ENCODE measurements around the gene FASTKD3. TPM values are rescaled to one million over a fixed set of nuclear protein-coding genes. Genes with fewer than 3 reads are reported as not detected.

FASTKD3 gene
- polyA plus RNA-seq, 1 donor from 2014 or later, result 27.8 TPM

DNA sequence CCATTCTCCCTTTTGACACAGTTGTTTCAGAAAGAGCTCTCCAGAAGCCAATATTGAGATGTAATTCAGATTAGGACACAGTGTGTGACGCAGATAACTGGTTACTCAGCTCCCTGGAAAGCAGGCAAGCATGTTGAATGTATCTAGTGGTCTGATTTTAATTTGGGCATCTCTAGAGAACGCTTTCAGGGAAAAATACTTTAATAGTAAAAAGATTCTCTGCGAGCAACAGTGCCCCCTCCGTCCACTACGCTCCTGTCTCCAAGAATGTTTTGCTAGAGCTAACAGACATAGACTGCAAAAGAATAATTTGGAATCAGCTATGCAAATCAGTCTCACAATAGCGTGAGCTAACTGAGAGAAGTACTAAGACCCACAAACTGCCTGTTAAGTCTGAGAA is 41.2 kb downstream of the FASTKD3 start:
- Histone ChIP-seq H4K20me1 (ENCODE audit: insufficient read depth) (no peaks in the 10 kb centered on the region), H3K9me2 (ENCODE audit: insufficient read depth, low read length) (no peaks in the 10 kb centered on the region), H3F3A (ENCODE audit: insufficient read depth, low read length, poor library complexity, severe bottlenecking) (no peaks in the 10 kb centered on the region), H3K36me3 (ENCODE audit: insufficient read depth, low read length) (no peaks in the 10 kb centered on the region), H3K9me3 (ENCODE audit: low read length) (no peaks in the 10 kb centered on the region), H2AFZ (ENCODE audit: low read depth, low read length) (no peak overlapping the region), H3K27me3 (ENCODE audit: insufficient read depth, low read depth, low read length) (no peaks in the 10 kb centered on the region), H3K4me2 (ENCODE audit: low read length) (no peak overlapping the region), H3K79me2 (replicated peaks; ENCODE audit: insufficient read depth, low read length) (no peaks in the 10 kb centered on the region), H3K4me3 (ENCODE audit: low read length) (no peak overlapping the region), H3K9ac (ENCODE audit: low read length) (no peak overlapping the region), H3K27ac (ENCODE audit: low read length) (no peak overlapping the region)
- TF ChIP-seq MXI1 (conservative IDR thresholded peaks at IDR 0.05; ENCODE audit: poor library complexity, severe bottlenecking) (no peak), POLR2AphosphoS5 (IDR thresholded peaks at IDR 0.05) (no peak), TAF1 (IDR thresholded peaks at IDR 0.05; ENCODE audit: low read depth) (no peak), EP300 (conservative IDR thresholded peaks at IDR 0.05; ENCODE audit: poor library complexity, severe bottlenecking) (no peak)
- TF ChIP-seq, protein P1, sequence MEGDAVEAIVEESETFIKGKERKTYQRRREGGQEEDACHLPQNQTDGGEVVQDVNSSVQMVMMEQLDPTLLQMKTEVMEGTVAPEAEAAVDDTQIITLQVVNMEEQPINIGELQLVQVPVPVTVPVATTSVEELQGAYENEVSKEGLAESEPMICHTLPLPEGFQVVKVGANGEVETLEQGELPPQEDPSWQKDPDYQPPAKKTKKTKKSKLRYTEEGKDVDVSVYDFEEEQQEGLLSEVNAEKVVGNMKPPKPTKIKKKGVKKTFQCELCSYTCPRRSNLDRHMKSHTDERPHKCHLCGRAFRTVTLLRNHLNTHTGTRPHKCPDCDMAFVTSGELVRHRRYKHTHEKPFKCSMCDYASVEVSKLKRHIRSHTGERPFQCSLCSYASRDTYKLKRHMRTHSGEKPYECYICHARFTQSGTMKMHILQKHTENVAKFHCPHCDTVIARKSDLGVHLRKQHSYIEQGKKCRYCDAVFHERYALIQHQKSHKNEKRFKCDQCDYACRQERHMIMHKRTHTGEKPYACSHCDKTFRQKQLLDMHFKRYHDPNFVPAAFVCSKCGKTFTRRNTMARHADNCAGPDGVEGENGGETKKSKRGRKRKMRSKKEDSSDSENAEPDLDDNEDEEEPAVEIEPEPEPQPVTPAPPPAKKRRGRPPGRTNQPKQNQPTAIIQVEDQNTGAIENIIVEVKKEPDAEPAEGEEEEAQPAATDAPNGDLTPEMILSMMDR (IDR thresholded peaks at IDR 0.05; ENCODE audit: poor library complexity, severe bottlenecking), result no peak
- TF ChIP-seq, protein P2, sequence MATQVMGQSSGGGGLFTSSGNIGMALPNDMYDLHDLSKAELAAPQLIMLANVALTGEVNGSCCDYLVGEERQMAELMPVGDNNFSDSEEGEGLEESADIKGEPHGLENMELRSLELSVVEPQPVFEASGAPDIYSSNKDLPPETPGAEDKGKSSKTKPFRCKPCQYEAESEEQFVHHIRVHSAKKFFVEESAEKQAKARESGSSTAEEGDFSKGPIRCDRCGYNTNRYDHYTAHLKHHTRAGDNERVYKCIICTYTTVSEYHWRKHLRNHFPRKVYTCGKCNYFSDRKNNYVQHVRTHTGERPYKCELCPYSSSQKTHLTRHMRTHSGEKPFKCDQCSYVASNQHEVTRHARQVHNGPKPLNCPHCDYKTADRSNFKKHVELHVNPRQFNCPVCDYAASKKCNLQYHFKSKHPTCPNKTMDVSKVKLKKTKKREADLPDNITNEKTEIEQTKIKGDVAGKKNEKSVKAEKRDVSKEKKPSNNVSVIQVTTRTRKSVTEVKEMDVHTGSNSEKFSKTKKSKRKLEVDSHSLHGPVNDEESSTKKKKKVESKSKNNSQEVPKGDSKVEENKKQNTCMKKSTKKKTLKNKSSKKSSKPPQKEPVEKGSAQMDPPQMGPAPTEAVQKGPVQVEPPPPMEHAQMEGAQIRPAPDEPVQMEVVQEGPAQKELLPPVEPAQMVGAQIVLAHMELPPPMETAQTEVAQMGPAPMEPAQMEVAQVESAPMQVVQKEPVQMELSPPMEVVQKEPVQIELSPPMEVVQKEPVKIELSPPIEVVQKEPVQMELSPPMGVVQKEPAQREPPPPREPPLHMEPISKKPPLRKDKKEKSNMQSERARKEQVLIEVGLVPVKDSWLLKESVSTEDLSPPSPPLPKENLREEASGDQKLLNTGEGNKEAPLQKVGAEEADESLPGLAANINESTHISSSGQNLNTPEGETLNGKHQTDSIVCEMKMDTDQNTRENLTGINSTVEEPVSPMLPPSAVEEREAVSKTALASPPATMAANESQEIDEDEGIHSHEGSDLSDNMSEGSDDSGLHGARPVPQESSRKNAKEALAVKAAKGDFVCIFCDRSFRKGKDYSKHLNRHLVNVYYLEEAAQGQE (IDR thresholded peaks at IDR 0.05; ENCODE audit: borderline replicate concordance), result no peak

DNA sequence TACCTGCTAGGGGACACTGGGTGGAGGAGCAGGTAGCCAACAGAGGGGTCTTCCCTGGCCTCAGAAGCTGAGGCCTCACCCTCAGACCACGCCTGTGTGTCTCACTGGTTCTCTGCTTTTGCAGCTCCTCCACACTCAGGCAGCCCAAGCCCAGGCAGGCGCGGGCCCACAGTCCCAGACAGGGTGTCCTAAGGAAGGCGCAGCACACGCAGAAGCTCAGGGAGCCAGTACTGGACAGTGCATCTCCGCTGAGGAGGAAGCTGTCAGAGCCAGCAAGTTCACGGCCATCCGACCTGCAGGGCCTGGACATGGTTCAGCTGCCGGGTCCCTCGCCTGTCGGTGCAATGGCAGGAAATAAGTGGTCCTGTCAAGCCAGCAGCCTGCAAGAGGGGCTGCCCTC is 43.2 kb downstream of the FASTKD3 start:
- Histone ChIP-seq H3K4me3 (ENCODE audit: low read length) (no peak overlapping the region), H2AFZ (ENCODE audit: low read depth, low read length) (no peak overlapping the region), H3K9me3 (ENCODE audit: low read length) (no peaks in the 10 kb centered on the region), H3K9ac (ENCODE audit: low read length) (no peak overlapping the region), H3K36me3 (ENCODE audit: insufficient read depth, low read length) (no peaks in the 10 kb centered on the region), H3K79me2 (replicated peaks; ENCODE audit: insufficient read depth, low read length) (no peaks in the 10 kb centered on the region), H3K27me3 (ENCODE audit: insufficient read depth, low read depth, low read length) (no peaks in the 10 kb centered on the region), H3F3A (ENCODE audit: insufficient read depth, low read length, poor library complexity, severe bottlenecking) (no peaks in the 10 kb centered on the region), H3K4me2 (ENCODE audit: low read length) (no peak overlapping the region), H4K20me1 (ENCODE audit: insufficient read depth) (no peaks in the 10 kb centered on the region), H3K9me2 (ENCODE audit: insufficient read depth, low read length) (no peaks in the 10 kb centered on the region), H3K27ac (ENCODE audit: low read length) (no peak overlapping the region)
- TF ChIP-seq POLR2AphosphoS5 (IDR thresholded peaks at IDR 0.05), result no peak
- TF ChIP-seq, protein P1 (IDR thresholded peaks at IDR 0.05; ENCODE audit: poor library complexity, severe bottlenecking), result no peak
- no peak for TF ChIP-seq MXI1 (conservative IDR thresholded peaks at IDR 0.05; ENCODE audit: poor library complexity, severe bottlenecking)
- TF ChIP-seq, protein P2 (IDR thresholded peaks at IDR 0.05; ENCODE audit: borderline replicate concordance), result no peak
- no peak for TF ChIP-seq TAF1 (IDR thresholded peaks at IDR 0.05; ENCODE audit: low read depth)
- no peak for TF ChIP-seq EZH2 (IDR thresholded peaks at IDR 0.05; ENCODE audit: borderline replicate concordance, insufficient read depth, low read length, poor library complexity, severe bottlenecking)
- TF ChIP-seq EP300 (conservative IDR thresholded peaks at IDR 0.05; ENCODE audit: poor library complexity, severe bottlenecking), result no peak
- no peak for TF ChIP-seq SMC3 (conservative IDR thresholded peaks at IDR 0.05; ENCODE audit: poor library complexity)
- no peak for TF ChIP-seq RAD21 (conservative IDR thresholded peaks at IDR 0.05)
